Measurements from ENCODE around the gene EMILIN2. TPM values are rescaled to one million over a fixed set of nuclear protein-coding genes. Genes with fewer than 3 reads are reported as not detected.

Gene EMILIN2
- total RNA-seq, 1 experiment from 2014 or later, result 20.0 TPM

DNA sequence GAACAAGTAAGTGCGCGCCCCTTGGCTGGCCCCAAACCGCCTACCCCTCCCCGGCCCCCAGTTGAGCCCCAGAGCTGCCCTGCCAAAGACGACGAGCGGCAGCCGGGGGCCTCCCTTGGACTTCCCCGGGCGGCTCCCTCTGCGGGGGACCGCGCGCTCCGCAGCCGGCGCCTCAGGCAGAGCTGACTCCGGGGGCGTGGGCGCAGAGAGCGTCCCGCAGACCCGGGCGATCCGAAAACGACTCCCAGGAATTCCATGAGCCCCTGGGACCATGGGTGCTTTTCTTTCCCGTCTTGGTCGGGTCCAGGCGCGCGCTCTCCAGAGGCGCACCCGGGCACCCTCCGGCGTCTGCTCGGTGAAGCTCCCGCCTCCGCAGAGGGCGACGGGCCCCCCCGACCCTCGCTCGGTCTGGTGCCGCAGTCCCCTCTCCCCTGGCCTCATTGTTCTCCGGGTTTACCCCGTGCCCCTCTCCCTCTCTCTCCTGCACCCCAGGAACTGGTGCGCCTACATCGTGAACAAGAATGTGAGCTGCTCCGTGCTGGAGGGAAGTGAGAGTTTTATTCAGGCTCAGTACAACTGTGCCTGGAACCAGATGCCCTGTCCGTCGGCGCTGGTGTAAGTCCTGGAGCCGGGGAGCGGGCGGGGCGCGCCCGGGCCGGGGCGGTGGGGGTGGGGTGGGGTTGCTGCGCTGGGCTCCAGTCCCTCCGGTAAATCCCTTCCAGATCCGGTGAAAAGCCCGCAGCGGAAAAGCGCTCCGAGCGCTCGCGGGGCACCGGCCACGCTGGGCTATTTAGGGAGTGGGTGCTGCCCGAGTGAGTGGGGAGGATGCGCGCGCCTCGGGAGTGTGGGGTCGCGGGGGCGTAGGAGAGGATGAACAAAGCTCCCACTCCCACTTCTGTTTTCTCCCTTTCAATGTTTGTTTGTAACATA, 776 bp downstream of the EMILIN2 start:
- Histone ChIP-seq H4K8ac (replicated peaks; ENCODE audit: insufficient read length, low read depth, low read length) (no peak overlapping the region), H3K4ac (ENCODE audit: low read depth, low read length) (no peak overlapping the region), H3K79me2 (ENCODE audit: insufficient read depth, low read length) (no peaks in the 10 kb centered on the region), H3K4me2 (ENCODE audit: insufficient read depth, insufficient read length, low read length) (peak overlapping the region; percentile 46), H3K4me1 (ENCODE audit: insufficient read depth, low read length) (no peaks in the 10 kb centered on the region), H3K56ac (ENCODE audit: insufficient read length, low read depth, low read length) (no peak overlapping the region), H2BK12ac (ENCODE audit: insufficient read length, low read depth, low read length) (no peak overlapping the region), H3K27me3 (ENCODE audit: insufficient read depth, low read length) (peaks cover 37% of the 10 kb centered on the region; the same call in 1 of the 2 replicates), H3K27ac (ENCODE audit: insufficient read length, low read depth, low read length) (no peak overlapping the region), H3K18ac (ENCODE audit: insufficient read length, low read depth, low read length) (no peak overlapping the region), H2BK5ac (ENCODE audit: insufficient read length, low read length) (no peak overlapping the region), H2AK5ac (ENCODE audit: insufficient read length, low read length) (no peak overlapping the region), H3K23me2 (ENCODE audit: insufficient read length, low read depth, low read length, poor library complexity, severe bottlenecking) (peaks cover 7% of the 10 kb centered on the region), H3K9me3 (ENCODE audit: control insufficient read depth, low read depth, low read length) (no peaks in the 10 kb centered on the region), H2BK15ac (ENCODE audit: low read depth, low read length) (no peak overlapping the region), H2AFZ (ENCODE audit: low read length) (no peak overlapping the region), H4K5ac (ENCODE audit: insufficient read length, low read depth, low read length) (no peak overlapping the region), H3K23ac (ENCODE audit: insufficient read length, low read depth, low read length) (no peak overlapping the region), H2BK120ac (ENCODE audit: low read depth, low read length, poor library complexity, severe bottlenecking) (no peak overlapping the region), H2BK20ac (ENCODE audit: low read depth, low read length, poor library complexity, severe bottlenecking) (no peak overlapping the region), H3K79me1 (ENCODE audit: insufficient read depth, low read depth, low read length, poor library complexity, severe bottlenecking) (no peaks in the 10 kb centered on the region), H4K91ac (ENCODE audit: insufficient read length, low read depth, low read length) (no peak overlapping the region), H3K9ac (ENCODE audit: extremely low read depth, insufficient read length, low read length) (no peak overlapping the region), H3K14ac (ENCODE audit: insufficient read depth, low read length) (no peak overlapping the region), H4K20me1 (ENCODE audit: control insufficient read depth, insufficient read depth, insufficient read length) (no peaks in the 10 kb centered on the region), H3T11ph (ENCODE audit: low read length) (no peak overlapping the region)
- no peaks in the 10 kb centered on the region for H3K9me3 Mint-ChIP-seq
- no peak for TF ChIP-seq CTCF (conservative IDR thresholded peaks at IDR 0.05)
- no peak overlapping the region for H3K27ac Mint-ChIP-seq
- no CpG with 5 or more reads among the region's 80 CpGs for WGBS (ENCODE audit: extremely low coverage, insufficient read length, low lambda C conversion rate)
- peaks cover 69% of the 10 kb centered on the region for H3K27me3 Mint-ChIP-seq (ENCODE audit: low read depth)
- H3K4me1 Mint-ChIP-seq, result peaks cover 14 to 16% of the 10 kb centered on the region in 2 experiments
- DNase-seq, result peak; percentile 56
- H3K36me3 Mint-ChIP-seq (ENCODE audit: insufficient read depth in 1 of 3, low read depth in 3 of 3), result no peaks in the 10 kb centered on the region
- H3K4me3 Mint-ChIP-seq, result peak overlapping the region; percentile 82 to 94
